ENCODE data around the gene ACOX3. TPM values are rescaled to one million over a fixed set of nuclear protein-coding genes. Genes with fewer than 3 reads are reported as not detected.

The ACOX3 gene
- total and polyA plus RNA-seq, 9 of the 15 experiments (the other 6 are each of a cell fraction or from before 2014, with no cell fraction given), result 0.68 to 7.3 (median 3.7) TPM

DNA sequence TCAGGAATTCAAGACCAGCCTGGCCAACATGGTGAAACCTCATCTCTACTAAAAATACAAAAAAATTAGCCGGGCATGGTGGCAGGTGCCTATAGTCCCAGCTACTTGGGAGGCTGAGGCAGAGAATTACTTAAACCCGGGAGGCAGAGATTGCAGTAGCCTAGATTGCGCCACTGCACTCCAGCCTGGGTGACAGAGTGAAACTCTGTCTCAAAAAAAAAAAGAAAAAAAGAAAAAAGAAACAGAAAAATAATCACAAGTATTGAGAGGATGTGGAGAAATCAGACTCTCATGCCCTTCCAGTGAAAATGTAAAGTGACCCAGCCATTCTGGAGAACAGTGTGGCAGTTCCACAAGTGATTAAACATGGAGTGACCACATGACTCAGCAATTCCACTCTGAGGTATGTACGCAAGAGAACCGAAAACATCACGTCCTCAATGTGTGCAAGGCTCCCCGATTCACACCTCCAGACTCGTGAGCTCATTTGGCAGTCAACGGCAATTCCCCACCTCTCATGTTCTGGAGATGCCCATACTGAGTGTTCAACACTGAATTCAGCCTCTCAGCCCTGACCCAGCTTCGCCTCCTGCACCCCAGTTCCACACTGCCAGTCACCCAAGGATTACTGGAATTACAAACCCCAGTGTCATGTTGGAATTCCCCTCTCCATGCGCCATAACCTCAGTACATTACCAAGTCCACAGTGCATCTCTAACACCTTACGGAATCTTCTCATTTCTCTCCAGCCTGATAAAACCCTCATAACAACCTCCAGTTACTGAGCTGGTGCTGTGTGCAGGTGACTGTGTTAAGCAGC lies 21.1 kb downstream of the ACOX3 start (continued):
- TF ChIP-seq, protein P1, sequence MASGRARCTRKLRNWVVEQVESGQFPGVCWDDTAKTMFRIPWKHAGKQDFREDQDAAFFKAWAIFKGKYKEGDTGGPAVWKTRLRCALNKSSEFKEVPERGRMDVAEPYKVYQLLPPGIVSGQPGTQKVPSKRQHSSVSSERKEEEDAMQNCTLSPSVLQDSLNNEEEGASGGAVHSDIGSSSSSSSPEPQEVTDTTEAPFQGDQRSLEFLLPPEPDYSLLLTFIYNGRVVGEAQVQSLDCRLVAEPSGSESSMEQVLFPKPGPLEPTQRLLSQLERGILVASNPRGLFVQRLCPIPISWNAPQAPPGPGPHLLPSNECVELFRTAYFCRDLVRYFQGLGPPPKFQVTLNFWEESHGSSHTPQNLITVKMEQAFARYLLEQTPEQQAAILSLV (tag; IDR thresholded peaks at IDR 0.05), result no peak
- TF ChIP-seq MEF2D (tag; conservative IDR thresholded peaks at IDR 0.05; ENCODE audit: low read depth) (no peak), WHSC1 (IDR thresholded peaks at IDR 0.05; ENCODE audit: low read length) (no peak), SMAD4 (CRISPR knock-in tag; conservative IDR thresholded peaks at IDR 0.05) (no peak), MAZ (CRISPR knock-in tag; conservative IDR thresholded peaks at IDR 0.05 in 1 of 2, IDR thresholded peaks at IDR 0.05 in 1 of 2) (no peak), ZNF444 (CRISPR knock-in tag; IDR thresholded peaks at IDR 0.05) (no peak), POLR2B (IDR thresholded peaks at IDR 0.05; ENCODE audit: low read depth, partially characterized antibody) (no peak), POLR3G (IDR thresholded peaks at IDR 0.05; ENCODE audit: extremely low read depth, insufficient read length, insufficient replicate concordance) (no peak), ZNF347 (CRISPR knock-in tag; IDR thresholded peaks at IDR 0.05; ENCODE audit: low read depth) (no peak), GTF2E2 (tag; IDR thresholded peaks at IDR 0.05) (no peak), THRAP3 (IDR thresholded peaks at IDR 0.05; ENCODE audit: borderline replicate concordance) (no peak), NR2C2 (CRISPR knock-in tag; IDR thresholded peaks at IDR 0.05) (no peak), NR2C2 (tag; IDR thresholded peaks at IDR 0.05) (no peak), ZNF143 (CRISPR knock-in tag; IDR thresholded peaks at IDR 0.05) (no peak), RCOR1 (IDR thresholded peaks at IDR 0.05; ENCODE audit: borderline replicate concordance in 1 of 2, low read depth in 2 of 2, low read length in 2 of 2) (no peak)
- TF ChIP-seq, protein P2, sequence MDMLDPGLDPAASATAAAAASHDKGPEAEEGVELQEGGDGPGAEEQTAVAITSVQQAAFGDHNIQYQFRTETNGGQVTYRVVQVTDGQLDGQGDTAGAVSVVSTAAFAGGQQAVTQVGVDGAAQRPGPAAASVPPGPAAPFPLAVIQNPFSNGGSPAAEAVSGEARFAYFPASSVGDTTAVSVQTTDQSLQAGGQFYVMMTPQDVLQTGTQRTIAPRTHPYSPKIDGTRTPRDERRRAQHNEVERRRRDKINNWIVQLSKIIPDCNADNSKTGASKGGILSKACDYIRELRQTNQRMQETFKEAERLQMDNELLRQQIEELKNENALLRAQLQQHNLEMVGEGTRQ (CRISPR knock-in tag; IDR thresholded peaks at IDR 0.05), result no peak
- TF ChIP-seq, protein P3, sequence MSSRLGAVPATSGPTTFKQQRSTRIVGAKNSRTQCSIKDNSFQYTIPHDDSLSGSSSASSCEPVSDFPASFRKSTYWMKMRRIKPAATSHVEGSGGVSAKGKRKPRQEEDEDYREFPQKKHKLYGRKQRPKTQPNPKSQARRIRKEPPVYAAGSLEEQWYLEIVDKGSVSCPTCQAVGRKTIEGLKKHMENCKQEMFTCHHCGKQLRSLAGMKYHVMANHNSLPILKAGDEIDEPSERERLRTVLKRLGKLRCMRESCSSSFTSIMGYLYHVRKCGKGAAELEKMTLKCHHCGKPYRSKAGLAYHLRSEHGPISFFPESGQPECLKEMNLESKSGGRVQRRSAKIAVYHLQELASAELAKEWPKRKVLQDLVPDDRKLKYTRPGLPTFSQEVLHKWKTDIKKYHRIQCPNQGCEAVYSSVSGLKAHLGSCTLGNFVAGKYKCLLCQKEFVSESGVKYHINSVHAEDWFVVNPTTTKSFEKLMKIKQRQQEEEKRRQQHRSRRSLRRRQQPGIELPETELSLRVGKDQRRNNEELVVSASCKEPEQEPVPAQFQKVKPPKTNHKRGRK (tag; IDR thresholded peaks at IDR 0.05), result no peak
- TF ChIP-seq, protein P4, sequence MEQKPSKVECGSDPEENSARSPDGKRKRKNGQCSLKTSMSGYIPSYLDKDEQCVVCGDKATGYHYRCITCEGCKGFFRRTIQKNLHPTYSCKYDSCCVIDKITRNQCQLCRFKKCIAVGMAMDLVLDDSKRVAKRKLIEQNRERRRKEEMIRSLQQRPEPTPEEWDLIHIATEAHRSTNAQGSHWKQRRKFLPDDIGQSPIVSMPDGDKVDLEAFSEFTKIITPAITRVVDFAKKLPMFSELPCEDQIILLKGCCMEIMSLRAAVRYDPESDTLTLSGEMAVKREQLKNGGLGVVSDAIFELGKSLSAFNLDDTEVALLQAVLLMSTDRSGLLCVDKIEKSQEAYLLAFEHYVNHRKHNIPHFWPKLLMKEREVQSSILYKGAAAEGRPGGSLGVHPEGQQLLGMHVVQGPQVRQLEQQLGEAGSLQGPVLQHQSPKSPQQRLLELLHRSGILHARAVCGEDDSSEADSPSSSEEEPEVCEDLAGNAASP (IDR thresholded peaks at IDR 0.05), result no peak

Data from K562 (cell line).